ENCODE data around the gene DCLRE1A.

The DCLRE1A gene

GRCh38 chr10:113854013-113854760 lies at the start of gene DCLRE1A, which contains the start of gene NHLRC2:
Gene DCLRE1A (minus strand): TSS chr10:113854082. CDS start chr10:113853182, 900 bp downstream.
Gene NHLRC2 (plus strand): TSS chr10:113854661. CDS start chr10:113854873, 212 bp downstream.
- DNase-seq (ENCODE audit: low spot score): peak; percentile 69

- no peak for DNase-seq (ENCODE audit: low spot score)
Observed at GRCh38 chr10:113899952-113900598, 46.2 kb upstream of the DCLRE1A start.

- DNase-seq (ENCODE audit: low spot score): no peak
Observed at GRCh38 chr10:113897693-113898618, 44.1 kb upstream of the DCLRE1A start.

GRCh38 chr10:113895018-113895417 lies 41.1 kb upstream of the DCLRE1A start:
- no peak for DNase-seq (ENCODE audit: low spot score)

GRCh38 chr10:113894581-113894980 lies 40.7 kb upstream of the DCLRE1A start:
- DNase-seq (ENCODE audit: low spot score): no peak

- no peak for DNase-seq (ENCODE audit: low spot score)
Observed at GRCh38 chr10:113893570-113893969, 39.7 kb upstream of the DCLRE1A start.

- no peak for DNase-seq (ENCODE audit: low spot score)
Observed at GRCh38 chr10:113891476-113891875, 37.6 kb upstream of the DCLRE1A start.

GRCh38 chr10:113890769-113891168 lies 36.9 kb upstream of the DCLRE1A start:
- DNase-seq (ENCODE audit: low spot score): no peak

GRCh38 chr10:113889911-113890310 lies 36.0 kb upstream of the DCLRE1A start:
- DNase-seq (ENCODE audit: low spot score): no peak

- peak; percentile 12 for DNase-seq (ENCODE audit: low spot score)
Observed at GRCh38 chr10:113882240-113882639, 28.4 kb upstream of the DCLRE1A start.

GRCh38 chr10:113880236-113880635 lies 26.4 kb upstream of the DCLRE1A start:
- no peak for DNase-seq (ENCODE audit: low spot score)

- no peak for DNase-seq (ENCODE audit: low spot score)
Observed at GRCh38 chr10:113879691-113880090, 25.8 kb upstream of the DCLRE1A start.

GRCh38 chr10:113876461-113876860 lies 22.6 kb upstream of the DCLRE1A start:
- DNase-seq (ENCODE audit: low spot score): no peak

GRCh38 chr10:113875212-113875611 lies 21.3 kb upstream of the DCLRE1A start:
- no peak for DNase-seq (ENCODE audit: low spot score)

- no peak for DNase-seq (ENCODE audit: low spot score)
Observed at GRCh38 chr10:113872139-113873030, 18.5 kb upstream of the DCLRE1A start.

GRCh38 chr10:113869789-113870188 lies 15.9 kb upstream of the DCLRE1A start:
- no peak for DNase-seq (ENCODE audit: low spot score)

- DNase-seq (ENCODE audit: low spot score): no peak
Observed at GRCh38 chr10:113867904-113868303, 14.0 kb upstream of the DCLRE1A start.

- no peak for DNase-seq (ENCODE audit: low spot score)
Observed at GRCh38 chr10:113866551-113867394, 12.9 kb upstream of the DCLRE1A start.

- no peak for DNase-seq (ENCODE audit: low spot score)
Observed at GRCh38 chr10:113865901-113866300, 12.0 kb upstream of the DCLRE1A start.

GRCh38 chr10:113859261-113859660 lies 5.4 kb upstream of the DCLRE1A start:
- no peak for DNase-seq (ENCODE audit: low spot score)
